ENCODE measurements around the gene OXSR1.

DNA sequence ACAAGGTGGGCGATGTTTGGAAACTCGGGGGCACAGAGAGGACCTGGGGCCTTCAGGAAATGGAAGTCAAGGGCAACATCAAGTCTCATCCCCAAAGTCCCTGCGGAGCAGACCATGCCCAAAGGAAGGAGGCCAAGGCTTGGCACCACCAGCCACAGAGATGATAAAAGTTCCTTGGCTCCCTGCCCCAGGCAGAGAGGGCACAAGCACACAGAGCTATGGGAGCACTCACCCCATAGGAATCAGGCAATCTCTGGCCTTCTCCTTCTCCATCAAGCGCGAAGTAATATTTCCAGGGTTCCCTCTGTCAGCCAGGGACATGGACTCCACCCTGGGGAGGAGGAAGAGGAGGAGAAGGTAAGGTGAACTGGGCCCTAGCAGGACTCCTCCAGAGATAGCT is 36.3 kb upstream of the OXSR1 start:
- TF ChIP-seq GATA2 (IDR thresholded peaks at IDR 0.05; ENCODE audit: low read depth, low read length) (no peak), GATA3 (IDR thresholded peaks at IDR 0.05; ENCODE audit: low read depth, low read length) (no peak)
